GM18870 (cell line): ENCODE data around the gene CSHL1.
"Not testable (repeated sequence)": the region's sequence is repeated elsewhere in the genome, so short reads cannot be mapped to it uniquely, and the experiment has no call there.

Experiments used
- ATAC-seq: cut with Tn5 transposase; IDR thresholded peaks from one replicate; pipeline ENCODE4 v1.9.1; 2021; ENCODE audit warnings: moderate library complexity; ENCODE audit not compliant: unreplicated experiment

CSHL1 gene

GRCh38 chr17:63892316-63893037 lies 18.6 kb downstream of the CSHL1 start:
- ATAC-seq = not testable (repeated sequence)

GRCh38 chr17:63889026-63889848 lies 21.8 kb downstream of the CSHL1 start:
- not testable (repeated sequence) for ATAC-seq

GRCh38 chr17:63885119-63885518 lies 25.9 kb downstream of the CSHL1 start:
- not testable (repeated sequence) for ATAC-seq

GRCh38 chr17:63882626-63883126 lies 28.4 kb downstream of the CSHL1 start:
- ATAC-seq = not testable (repeated sequence)

- ATAC-seq = no peak
Observed at GRCh38 chr17:63881935-63882601, 29.0 kb downstream of the CSHL1 start, which contains the start of gene GH2. Gene GH2, minus strand, starts transcription at chr17:63881944. Its CDS starts 143 bp downstream, at chr17:63881801.

GRCh38 chr17:63881337-63881736 lies 29.7 kb downstream of the CSHL1 start:
- ATAC-seq = not testable (repeated sequence)

GRCh38 chr17:63880706-63881105 lies 30.4 kb downstream of the CSHL1 start:
- ATAC-seq = no peak

- ATAC-seq = not testable (repeated sequence)
Observed at GRCh38 chr17:63878413-63878812, 32.6 kb downstream of the CSHL1 start.

GRCh38 chr17:63874693-63875092 lies 36.4 kb downstream of the CSHL1 start:
- not testable (repeated sequence) for ATAC-seq

- not testable (repeated sequence) for ATAC-seq
Observed at GRCh38 chr17:63874061-63874626, 36.9 kb downstream of the CSHL1 start.

GRCh38 chr17:63873577-63873976 lies 37.5 kb downstream of the CSHL1 start, which contains the start of gene CSH2:
Gene CSH2, minus strand, starts transcription at chr17:63873677. Its CDS starts 63 bp downstream, at chr17:63873614.
- ATAC-seq = not testable (repeated sequence)

GRCh38 chr17:63871646-63872365 lies 39.3 kb downstream of the CSHL1 start:
- not testable (repeated sequence) for ATAC-seq

GRCh38 chr17:63870292-63870665 lies 40.8 kb downstream of the CSHL1 start:
- ATAC-seq = not testable (repeated sequence)

- not testable (repeated sequence) for ATAC-seq
Observed at GRCh38 chr17:63869491-63870291, 41.4 kb downstream of the CSHL1 start.

GRCh38 chr17:63866625-63867024 lies 44.4 kb downstream of the CSHL1 start:
- ATAC-seq = not testable (repeated sequence)
